PC-9 (cell line): ENCODE measurements around the gene KBTBD12. TPM values are rescaled to one million over a fixed set of nuclear protein-coding genes. Genes with fewer than 3 reads are reported as not detected.
"Not testable (repeated sequence)": the region's sequence is repeated elsewhere in the genome, so short reads cannot be mapped to it uniquely, and the experiment has no call there.

Source experiments
- BruUV-seq: library from RNA; stranded (reverse); fragments of 400-500 nt; replicated peaks from 2 replicates; lab custom pipeline; 2021; lab: Mats Ljungman, UMichigan
- CTCF ChIA-PET: fragments of 300-600 bp; sonication (Branson Sonifier 250); formaldehyde crosslinking; loops from one replicate; lab custom pipeline; 2022; ENCODE audit warnings: antibody characterized with exemption; lab: Charles Lee
- POLR2A ChIA-PET: fragments of 300-600 bp; sonication (Branson Sonifier 250); formaldehyde crosslinking; loops from one replicate; lab custom pipeline; 2022; ENCODE audit warnings: antibody characterized with exemption; ENCODE audit not compliant: unreplicated experiment; lab: Charles Lee
- DNase-seq, 2 experiments: peaks; one replicate each; pipeline versions ENCODE4 v3.0.0 to v3.0.0-alpha.2; 2015 to 2022; ENCODE audit warnings: mixed read lengths in 1 of 2
- H2AFZ ChIP-seq: fragments of 200-600 bp; sonication (generic); 2 replicates; pipeline ENCODE4 v1.8.1; 2017; ENCODE audit warnings: antibody characterized with exemption
- H3F3A ChIP-seq: fragments of 200-600 bp; sonication (generic); 2 replicates; pipeline ENCODE4 v1.8.1; 2017; ENCODE audit warnings: antibody characterized with exemption, mild to moderate bottlenecking, low read depth; ENCODE audit not compliant: insufficient read depth
- H3K27ac ChIP-seq: fragments of 200-600 bp; sonication (generic); 2 replicates; pipeline ENCODE4 v1.6.1; 2016; ENCODE audit warnings: mixed run types
- H3K27me3 ChIP-seq: fragments of 200-600 bp; sonication (generic); 2 replicates; pipeline ENCODE4 v1.6.1; 2016; ENCODE audit warnings: low read depth, mixed run types; ENCODE audit not compliant: insufficient read depth
- H3K36me3 ChIP-seq: fragments of 200-600 bp; sonication (generic); 2 replicates; pipeline ENCODE4 v1.6.1; 2016; ENCODE audit warnings: low read depth, mixed run types
- H3K4me1 ChIP-seq: fragments of 200-600 bp; sonication (generic); replicated peaks from 2 replicates; pipeline ENCODE4 v1.6.1; 2016; ENCODE audit warnings: mixed run types; ENCODE audit not compliant: insufficient read depth
- H3K4me2 ChIP-seq: fragments of 200-600 bp; sonication (generic); 2 replicates; pipeline ENCODE4 v1.6.1; 2017; ENCODE audit warnings: mixed run types
- H3K4me3 ChIP-seq: fragments of 200-600 bp; sonication (generic); 2 replicates; pipeline ENCODE4 v1.6.1; 2016; ENCODE audit warnings: mixed run types
- H3K79me2 ChIP-seq: fragments of 200-600 bp; sonication (generic); 2 replicates; pipeline ENCODE4 v1.6.1; 2017; ENCODE audit warnings: low read depth, mixed run types
- H3K9me2 ChIP-seq: fragments of 200-600 bp; sonication (generic); 2 replicates; pipeline ENCODE4 v1.8.1; 2017; ENCODE audit warnings: mild to moderate bottlenecking; ENCODE audit not compliant: insufficient read depth
- H3K9me3 ChIP-seq: fragments of 200-600 bp; sonication (generic); 2 replicates; pipeline ENCODE4 v1.8.1; 2016; ENCODE audit warnings: low read depth; ENCODE audit not compliant: insufficient read depth
- H4K20me1 ChIP-seq: fragments of 200-600 bp; sonication (generic); 2 replicates; pipeline ENCODE4 v1.8.1; 2017; ENCODE audit not compliant: insufficient read depth
- CTCF ChIP-seq: fragments of 200-600 bp; sonication (generic); conservative IDR thresholded peaks from 2 replicates; pipeline ENCODE4 v1.6.1; 2017; ENCODE audit warnings: mixed run types, antibody characterized with exemption, mild to moderate bottlenecking, moderate library complexity
- EZH2 ChIP-seq: fragments of 200-600 bp; sonication (generic); IDR thresholded peaks from 2 replicates; pipeline ENCODE4 v1.8.0; 2017; ENCODE audit warnings: antibody characterized with exemption, low read depth
- intact Hi-C: fragments of 100-400 bp; cut with micrococcal nuclease; formaldehyde crosslinking; loops from one replicate; pipeline ENCODE4 v1.10.0; 2022; ENCODE audit not compliant: unreplicated experiment
- total RNA-seq: library from RNA; stranded (reverse); gene quantifications from 2 replicates; pipeline ENCODE4 v1.2.3, GENCODE V29; 2021

Gene KBTBD12
- total RNA-seq, 1 experiment from 2014 or later = 1.1 TPM

DNA sequence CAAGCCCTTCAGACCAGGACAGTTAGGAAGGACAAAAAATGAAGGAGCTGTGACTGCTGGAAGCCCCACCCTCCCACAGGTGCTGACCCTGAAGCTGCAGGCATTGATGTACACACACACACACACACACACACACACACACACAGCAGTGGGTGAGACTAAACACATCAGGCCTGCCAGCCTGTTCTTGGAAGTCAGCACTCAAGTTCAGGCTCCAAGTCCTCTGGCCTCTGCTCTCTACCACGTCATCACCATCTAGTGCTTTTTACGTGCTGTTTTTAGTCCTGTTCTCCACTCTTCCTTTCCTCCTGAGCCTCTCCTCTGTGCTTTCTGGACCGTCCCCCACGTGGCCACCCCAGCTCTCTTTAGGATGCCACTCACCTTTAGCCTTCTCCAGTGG is 5.4 kb upstream of the KBTBD12 start:
- Histone ChIP-seq H4K20me1 (no peaks in the 10 kb centered on the region), H3K4me2 (no peak overlapping the region), H3K4me1 (no peaks in the 10 kb centered on the region), H2AFZ (no peak overlapping the region), H3K9me2 (no peaks in the 10 kb centered on the region), H3K79me2 (no peaks in the 10 kb centered on the region), H3K9me3 (no peaks in the 10 kb centered on the region), H3K36me3 (no peaks in the 10 kb centered on the region), H3K4me3 (no peak overlapping the region), H3F3A (no peaks in the 10 kb centered on the region), H3K27ac (no peak overlapping the region), H3K27me3 (no peaks in the 10 kb centered on the region)
- intact Hi-C loops = no loop called here
- DNase-seq = no peak
- TF ChIP-seq CTCF (no peak), EZH2 (no peak)
- BruUV-seq = no TSS peak
- POLR2A ChIA-PET = no interaction called here
- CTCF ChIA-PET = interaction anchor here (0.7 kb wide), 1 partner anchor 14 kb away, joined by 3 read pairs; no protein-coding TSS in a partner anchor

- H3K4me2 ChIP-seq = no peak overlapping the region
- no TSS peak for BruUV-seq
- POLR2A ChIA-PET = interaction anchor here (0.5 kb wide), 1 partner anchor 105 kb away, joined by 3 read pairs; no protein-coding TSS in a partner anchor
- no peaks in the 10 kb centered on the region for H3F3A ChIP-seq
- TF ChIP-seq CTCF = no peak
- TF ChIP-seq EZH2 = no peak
- no peaks in the 10 kb centered on the region for H4K20me1 ChIP-seq
- H3K27ac ChIP-seq = no peak overlapping the region
- no peaks in the 10 kb centered on the region for H3K4me1 ChIP-seq
- H3K9me3 ChIP-seq = no peaks in the 10 kb centered on the region
- no peak overlapping the region for H3K4me3 ChIP-seq
- H2AFZ ChIP-seq = no peak overlapping the region
- no peak for DNase-seq
- no peaks in the 10 kb centered on the region for H3K79me2 ChIP-seq
- no peaks in the 10 kb centered on the region for H3K9me2 ChIP-seq
- H3K27me3 ChIP-seq = no peaks in the 10 kb centered on the region
- CTCF ChIA-PET = no interaction called here
- intact Hi-C loops = no loop called here
- no peaks in the 10 kb centered on the region for H3K36me3 ChIP-seq
Observed at GRCh38 chr3:127911421-127911931, 3.6 kb upstream of the KBTBD12 start.

DNA sequence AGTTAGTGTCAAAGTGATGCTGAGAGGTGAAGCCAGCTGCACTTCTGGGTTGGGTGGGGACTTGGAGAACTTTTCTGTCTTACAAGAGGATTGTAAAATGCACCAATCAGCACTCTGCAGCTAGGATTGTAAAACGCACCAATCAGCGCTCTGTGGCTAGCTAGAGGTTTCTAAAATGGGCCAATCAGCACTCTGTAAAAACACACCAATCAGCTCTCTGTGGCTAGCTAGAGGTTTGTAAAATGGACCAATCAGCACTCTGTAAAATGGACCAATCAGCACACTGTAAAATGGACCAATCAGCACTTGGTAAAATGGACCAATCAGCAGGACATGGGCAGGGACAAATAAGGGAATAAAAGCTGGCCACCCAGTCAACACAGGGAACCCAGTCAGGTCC is 1.2 kb upstream of the KBTBD12 start:
- H3K4me3 ChIP-seq, H4K20me1 ChIP-seq, intact Hi-C loops, H3F3A ChIP-seq, H3K27ac ChIP-seq, H3K9me2 ChIP-seq, BruUV-seq, H3K27me3 ChIP-seq, H3K4me1 ChIP-seq, DNase-seq, H3K79me2 ChIP-seq, H3K36me3 ChIP-seq, H2AFZ ChIP-seq, H3K9me3 ChIP-seq, H3K4me2 ChIP-seq: not testable (repeated sequence)
- POLR2A ChIA-PET = interaction anchor here (0.6 kb wide), 1 partner anchor 213 kb away, joined by 3 read pairs; no protein-coding TSS in a partner anchor
- CTCF ChIA-PET = interaction anchor here (0.6 kb wide), 1 partner anchor 184 kb away, joined by 5 read pairs; no protein-coding TSS in a partner anchor

- Histone ChIP-seq H4K20me1 (no peaks in the 10 kb centered on the region), H3K27me3 (no peaks in the 10 kb centered on the region), H3K9me3 (no peaks in the 10 kb centered on the region), H2AFZ (no peak overlapping the region), H3K9me2 (no peaks in the 10 kb centered on the region), H3K4me1 (no peaks in the 10 kb centered on the region), H3K27ac (no peak overlapping the region), H3F3A (no peaks in the 10 kb centered on the region), H3K79me2 (no peaks in the 10 kb centered on the region), H3K4me2 (no peak overlapping the region), H3K4me3 (no peak overlapping the region), H3K36me3 (no peaks in the 10 kb centered on the region)
- POLR2A ChIA-PET = no interaction called here
- TF ChIP-seq EZH2 (no peak), CTCF (no peak)
- BruUV-seq = no TSS peak
- intact Hi-C loops = no loop called here
- DNase-seq = no peak
- CTCF ChIA-PET = no interaction called here
Observed at GRCh38 chr3:127914584-127914983, 448 bp upstream of the KBTBD12 start.
